GM12874 (cell line): ENCODE measurements around the gene KRT28.
A peak's percentile ranks its signal among the peaks of the same experiment; 100 is the strongest.

ENCODE experiments used
- TF ChIP-seq, protein P1 (sequence below): IDR thresholded peaks from 2 replicates; pipeline ENCODE4 v1.5.1; 2011; ENCODE audit warnings: low read depth, mild to moderate bottlenecking, control low read depth, low read length, moderate library complexity; ENCODE audit not compliant: insufficient read depth

KRT28 gene

GRCh38 chr17:40791787-40792436 lies 7.8 kb downstream of the KRT28 start:
- TF ChIP-seq, protein P1, sequence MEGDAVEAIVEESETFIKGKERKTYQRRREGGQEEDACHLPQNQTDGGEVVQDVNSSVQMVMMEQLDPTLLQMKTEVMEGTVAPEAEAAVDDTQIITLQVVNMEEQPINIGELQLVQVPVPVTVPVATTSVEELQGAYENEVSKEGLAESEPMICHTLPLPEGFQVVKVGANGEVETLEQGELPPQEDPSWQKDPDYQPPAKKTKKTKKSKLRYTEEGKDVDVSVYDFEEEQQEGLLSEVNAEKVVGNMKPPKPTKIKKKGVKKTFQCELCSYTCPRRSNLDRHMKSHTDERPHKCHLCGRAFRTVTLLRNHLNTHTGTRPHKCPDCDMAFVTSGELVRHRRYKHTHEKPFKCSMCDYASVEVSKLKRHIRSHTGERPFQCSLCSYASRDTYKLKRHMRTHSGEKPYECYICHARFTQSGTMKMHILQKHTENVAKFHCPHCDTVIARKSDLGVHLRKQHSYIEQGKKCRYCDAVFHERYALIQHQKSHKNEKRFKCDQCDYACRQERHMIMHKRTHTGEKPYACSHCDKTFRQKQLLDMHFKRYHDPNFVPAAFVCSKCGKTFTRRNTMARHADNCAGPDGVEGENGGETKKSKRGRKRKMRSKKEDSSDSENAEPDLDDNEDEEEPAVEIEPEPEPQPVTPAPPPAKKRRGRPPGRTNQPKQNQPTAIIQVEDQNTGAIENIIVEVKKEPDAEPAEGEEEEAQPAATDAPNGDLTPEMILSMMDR: peak; percentile 39; the same call in 1 of the 2 replicates

DNA sequence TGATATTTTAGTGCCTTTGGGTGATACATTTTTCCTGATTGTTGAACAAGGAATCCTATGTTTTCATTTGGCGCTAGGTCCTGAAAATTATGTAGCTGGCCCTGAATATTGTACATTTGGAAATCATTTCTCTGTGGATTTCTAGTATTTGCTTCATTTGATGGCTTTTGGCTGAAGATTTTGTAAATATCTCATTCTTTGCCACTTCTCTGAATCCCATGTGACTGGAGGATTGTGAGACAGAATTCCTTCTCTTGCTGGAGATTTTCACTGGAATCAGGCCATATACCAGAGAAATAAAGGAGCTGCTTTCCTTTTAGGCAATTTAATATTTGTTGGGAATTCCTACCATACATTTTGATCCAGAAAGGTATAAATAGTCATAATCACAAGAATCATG lies 8.6 kb downstream of the KRT28 start:
- TF ChIP-seq, protein P1: no peak

DNA sequence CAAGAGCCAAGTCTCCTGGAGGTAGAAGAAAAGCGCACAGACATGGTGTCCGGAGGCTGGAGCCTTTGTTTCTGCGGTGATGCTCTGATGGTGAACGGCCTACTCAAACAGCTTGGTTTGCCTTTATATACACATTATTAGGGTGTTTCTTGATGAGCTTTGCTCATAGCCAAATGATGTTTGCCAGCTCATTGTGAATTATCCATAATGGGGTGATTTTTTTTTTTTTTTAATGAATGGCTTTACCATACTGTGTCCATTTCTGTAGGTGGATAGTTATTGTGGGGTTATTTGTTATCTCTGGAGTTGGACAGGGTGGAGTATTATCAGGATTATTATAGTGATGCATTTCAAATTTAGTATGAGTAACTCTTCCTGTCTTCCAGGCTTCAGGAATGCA lies 17.3 kb downstream of the KRT28 start, which contains the start of gene KRT27:
Gene KRT27, minus strand, starts transcription at position 101 of the 400 bp plus-strand sequence. Its CDS starts 57 bp downstream, at position 44.
- TF ChIP-seq, protein P1: no peak

GRCh38 chr17:40779181-40779909 lies 20.4 kb downstream of the KRT28 start:
- TF ChIP-seq, protein P1: no peak

GRCh38 chr17:40778461-40778860 lies 21.3 kb downstream of the KRT28 start:
- TF ChIP-seq, protein P1: no peak

DNA sequence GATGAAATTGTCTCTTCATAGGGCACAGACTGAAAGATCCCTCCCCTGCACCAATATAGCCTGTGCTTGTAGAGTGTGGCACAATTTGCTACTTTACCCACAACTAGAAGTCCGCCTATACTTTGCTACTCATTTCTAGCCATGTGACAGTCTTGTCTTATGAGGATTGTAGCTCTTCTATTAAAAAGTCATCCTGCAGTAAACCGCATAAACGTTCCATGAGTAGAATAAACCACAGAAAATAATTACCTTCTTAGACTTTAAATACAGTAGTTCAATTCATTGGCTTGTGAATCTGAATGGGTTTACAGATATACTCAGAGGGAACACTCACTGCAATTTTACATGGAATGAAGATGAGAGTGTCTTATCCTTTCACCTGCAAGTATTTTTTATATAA lies 21.8 kb downstream of the KRT28 start:
- TF ChIP-seq, protein P1: no peak

DNA sequence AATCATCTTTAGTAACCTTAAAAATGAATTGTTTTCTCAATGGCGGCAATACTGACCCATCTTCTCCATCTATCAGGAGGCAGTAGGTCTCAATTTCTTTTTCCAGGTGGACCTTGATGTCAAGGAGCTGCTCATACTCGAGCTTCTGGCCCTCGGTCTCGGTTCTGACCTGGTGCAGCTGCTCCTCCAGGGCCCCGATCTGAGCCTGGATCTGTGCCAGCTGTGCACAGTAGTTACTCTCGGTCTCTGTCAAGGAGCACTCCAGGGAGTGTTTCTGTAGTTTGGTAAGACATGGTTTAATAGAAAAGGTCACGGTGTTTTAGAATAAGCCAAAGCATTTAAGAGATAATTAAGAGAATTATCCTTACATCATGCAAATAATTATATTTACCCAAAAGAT lies 22.3 kb downstream of the KRT28 start:
- TF ChIP-seq, protein P1: no peak
